Fibroblast of mammary gland (primary cell): ENCODE measurements around the gene STUM.
A peak's percentile ranks its signal among the peaks of the same experiment; 100 is the strongest.

ENCODE experiments used
- DNase-seq: peaks from one replicate; pipeline ENCODE4 v3.0.0-alpha.2; 2010; ENCODE audit warnings: low read depth
- H3K4me3 ChIP-seq: 2 replicates; pipeline ENCODE4 v1.5.1; 2011; ENCODE audit warnings: low read depth, mild to moderate bottlenecking, low read length, moderate library complexity; ENCODE audit not compliant: control insufficient read depth
- TF ChIP-seq, protein P1 (sequence below): conservative IDR thresholded peaks from 2 replicates; pipeline ENCODE4 v1.5.1; 2011; ENCODE audit warnings: low read depth, low read length, inconsistent platforms; ENCODE audit not compliant: control insufficient read depth, insufficient read depth

STUM gene

GRCh38 chr1:226641671-226642231, 93.2 kb downstream of the STUM start:
- TF ChIP-seq, protein P1, sequence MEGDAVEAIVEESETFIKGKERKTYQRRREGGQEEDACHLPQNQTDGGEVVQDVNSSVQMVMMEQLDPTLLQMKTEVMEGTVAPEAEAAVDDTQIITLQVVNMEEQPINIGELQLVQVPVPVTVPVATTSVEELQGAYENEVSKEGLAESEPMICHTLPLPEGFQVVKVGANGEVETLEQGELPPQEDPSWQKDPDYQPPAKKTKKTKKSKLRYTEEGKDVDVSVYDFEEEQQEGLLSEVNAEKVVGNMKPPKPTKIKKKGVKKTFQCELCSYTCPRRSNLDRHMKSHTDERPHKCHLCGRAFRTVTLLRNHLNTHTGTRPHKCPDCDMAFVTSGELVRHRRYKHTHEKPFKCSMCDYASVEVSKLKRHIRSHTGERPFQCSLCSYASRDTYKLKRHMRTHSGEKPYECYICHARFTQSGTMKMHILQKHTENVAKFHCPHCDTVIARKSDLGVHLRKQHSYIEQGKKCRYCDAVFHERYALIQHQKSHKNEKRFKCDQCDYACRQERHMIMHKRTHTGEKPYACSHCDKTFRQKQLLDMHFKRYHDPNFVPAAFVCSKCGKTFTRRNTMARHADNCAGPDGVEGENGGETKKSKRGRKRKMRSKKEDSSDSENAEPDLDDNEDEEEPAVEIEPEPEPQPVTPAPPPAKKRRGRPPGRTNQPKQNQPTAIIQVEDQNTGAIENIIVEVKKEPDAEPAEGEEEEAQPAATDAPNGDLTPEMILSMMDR: no peak
- H3K4me3 ChIP-seq: no peak overlapping the region
- DNase-seq: no peak

DNA sequence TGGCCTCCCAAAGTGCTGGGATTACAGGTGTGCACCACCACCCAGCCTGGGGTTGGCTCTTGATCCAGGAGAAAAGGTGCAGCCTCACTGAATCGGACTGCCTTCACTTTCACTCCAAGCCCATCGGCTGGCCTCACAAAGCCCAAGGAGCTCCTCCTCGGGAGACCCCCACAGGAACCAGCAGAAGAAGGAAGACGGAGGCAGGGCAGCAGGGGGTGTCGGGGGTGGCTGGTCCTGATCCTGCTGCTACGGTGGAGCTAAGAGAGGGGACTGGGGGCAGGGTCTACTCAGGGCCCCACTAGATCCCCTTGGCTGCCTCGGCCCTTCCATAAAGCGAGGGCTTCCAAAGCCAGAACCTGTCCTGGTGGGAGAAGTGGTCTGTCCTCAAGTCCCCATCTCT, 93.9 kb downstream of the STUM start:
- DNase-seq: no peak
- no peak overlapping the region for H3K4me3 ChIP-seq
- TF ChIP-seq, protein P1: no peak

GRCh38 chr1:226643177-226643576, 94.6 kb downstream of the STUM start:
- TF ChIP-seq, protein P1: no peak
- H3K4me3 ChIP-seq: no peak overlapping the region
- peak; percentile 84 for DNase-seq

DNA sequence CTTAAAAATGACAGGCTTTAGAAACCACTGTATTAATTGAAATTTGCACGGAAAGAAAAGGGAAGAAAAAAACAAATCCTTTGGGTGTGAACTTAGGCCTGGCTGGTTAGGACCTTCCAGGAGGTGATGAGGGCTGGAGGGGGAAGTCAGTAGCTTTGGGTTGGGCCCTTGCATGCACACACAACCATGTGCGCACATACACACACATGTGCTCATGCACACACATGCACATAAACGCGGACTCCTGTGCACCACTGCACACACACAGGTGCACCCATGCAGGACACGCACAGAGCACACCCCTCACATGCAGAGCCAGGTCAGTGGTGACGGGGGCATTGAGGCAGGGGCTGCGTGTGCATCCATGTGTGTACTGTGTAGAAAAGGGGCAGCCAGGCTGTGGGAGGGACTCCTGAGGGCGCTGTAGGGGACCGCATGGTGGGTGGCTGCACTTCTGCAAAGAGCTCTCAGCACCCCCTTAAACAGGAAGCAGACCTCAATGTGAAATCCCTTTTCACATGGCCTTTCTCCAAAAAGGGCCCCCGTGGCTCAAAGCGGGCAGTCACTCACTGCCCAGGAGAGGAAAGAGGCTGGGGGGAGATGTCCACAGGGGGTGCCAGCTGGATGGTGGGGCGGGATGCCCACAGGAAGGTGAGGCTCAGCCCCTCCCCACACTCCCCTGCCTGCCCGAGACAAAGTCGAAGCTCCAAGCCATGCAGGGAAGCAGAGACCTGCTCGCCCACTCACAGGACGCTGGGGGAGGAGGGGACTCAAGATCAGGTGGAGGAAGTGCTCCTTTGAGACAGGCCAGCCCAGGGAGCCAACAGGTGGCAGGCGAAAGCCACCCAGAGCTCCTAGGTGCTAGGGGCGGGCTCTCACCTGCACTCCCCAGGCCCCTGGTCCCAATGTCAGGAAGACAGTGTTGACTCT, 95.3 kb downstream of the STUM start:
- no peak for DNase-seq
- no peak overlapping the region for H3K4me3 ChIP-seq
- TF ChIP-seq, protein P1: no peak

- TF ChIP-seq, protein P1: no peak
- H3K4me3 ChIP-seq: no peak overlapping the region
- no peak for DNase-seq
These were observed 96.1 kb downstream of the STUM start for GRCh38 chr1:226644541-226645176.

DNA sequence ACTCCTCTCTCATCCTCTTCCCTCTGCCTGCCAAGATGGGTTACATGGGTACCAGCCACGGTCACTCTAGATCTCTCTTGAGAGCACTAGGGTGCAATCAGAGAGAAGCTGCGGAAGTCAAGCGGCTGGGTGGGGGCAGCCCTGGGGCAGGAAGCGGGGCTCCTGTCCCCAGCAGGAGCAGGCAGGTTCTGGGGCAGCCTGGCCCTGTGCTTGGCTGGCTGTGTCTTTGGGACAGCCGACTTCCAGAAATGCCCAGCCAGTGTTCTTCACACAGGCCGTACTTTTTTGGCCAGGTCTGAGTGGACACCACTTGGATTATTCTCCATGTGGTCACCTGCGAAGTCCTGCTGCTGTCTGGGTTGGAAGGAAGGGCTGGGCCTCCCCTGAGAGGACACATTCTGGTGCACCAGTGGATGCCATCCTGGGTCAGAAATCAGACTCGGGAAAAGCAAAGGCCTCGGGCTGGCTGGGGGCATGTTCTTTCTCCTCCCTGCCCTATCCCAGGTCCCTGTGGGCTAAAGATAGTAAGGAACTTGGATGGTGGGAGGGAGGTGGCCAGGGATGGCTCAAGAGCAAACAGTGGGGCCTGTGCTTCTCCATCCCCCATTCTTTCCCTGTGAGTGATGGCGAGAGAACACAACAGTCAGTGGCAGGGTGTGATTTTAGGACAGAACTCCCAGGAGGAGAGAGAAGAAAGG, 96.9 kb downstream of the STUM start:
- H3K4me3 ChIP-seq: no peak overlapping the region

More for the DNA sequence above, 96.9 kb downstream of the STUM start:
- TF ChIP-seq, protein P1: no peak
- DNase-seq: no peak
